ENCODE results near the gene ENKUR. TPM values are rescaled to one million over a fixed set of nuclear protein-coding genes. Genes with fewer than 3 reads are reported as not detected.

The ENKUR gene
- total and polyA plus RNA-seq, 2 experiments from 2014 or later = 0.11 TPM; not detected in 1

DNA sequence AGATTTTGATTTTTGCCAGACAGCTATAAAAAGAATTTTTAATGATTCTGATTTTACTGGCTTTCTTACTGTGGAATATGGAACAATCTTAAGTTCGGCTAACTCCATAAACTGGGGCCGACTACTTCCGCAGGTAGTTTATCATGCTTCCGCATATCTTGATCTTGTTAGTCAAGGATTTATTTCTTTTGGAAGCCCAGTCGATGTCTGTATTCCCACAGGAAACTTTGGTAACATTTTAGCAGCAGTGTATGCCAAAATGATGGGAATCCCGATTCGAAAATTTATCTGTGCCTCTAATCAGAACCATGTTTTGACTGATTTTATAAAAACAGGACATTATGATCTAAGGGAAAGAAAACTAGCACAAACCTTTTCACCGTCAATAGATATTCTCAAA is 8.6 kb upstream of the ENKUR start:
- Histone ChIP-seq H3F3A (ENCODE audit: insufficient read depth) (peaks cover 11% of the 10 kb centered on the region; the same call in 1 of the 2 replicates), H3K79me2 (ENCODE audit: insufficient read depth) (no peaks in the 10 kb centered on the region), H3K9me2 (ENCODE audit: insufficient read depth) (peaks cover 4% of the 10 kb centered on the region; the same call in 1 of the 2 replicates), H3K27ac (no peak overlapping the region), H2AFZ (peak overlapping the region; percentile 49), H3K9ac (no peak overlapping the region), H3K4me1 (ENCODE audit: insufficient read depth) (peaks cover 18% of the 10 kb centered on the region), H3K4me3 (0 out of 2 replicates have a peak overlapping the region, but pooled peaks have one; percentile 8), H3K9me3 (ENCODE audit: low read depth) (no peaks in the 10 kb centered on the region), H3K27me3 (replicated peaks; ENCODE audit: insufficient read depth) (no peaks in the 10 kb centered on the region), H3K4me2 (ENCODE audit: unreplicated experiment) (peak overlapping the region; percentile 26), H4K20me1 (ENCODE audit: insufficient read depth) (no peaks in the 10 kb centered on the region), H3K36me3 (ENCODE audit: low read depth) (no peaks in the 10 kb centered on the region)
- TF ChIP-seq EZH2 (IDR thresholded peaks at IDR 0.05; ENCODE audit: insufficient read depth, poor library complexity, severe bottlenecking) (no peak), EZH2phosphoT487 (IDR thresholded peaks at IDR 0.05; ENCODE audit: insufficient read depth, low read depth) (no peak)
- DNase-seq = peak; percentile 4
- in situ Hi-C loops (cut with MboI) = no loop called here
- 24 to 27% methylated on average over 8 of the region's 8 CpGs for WGBS, 2 experiments (ENCODE audit: low coverage in 1 of 2, low lambda C conversion rate in 2 of 2, missing lambda C conversion rate in 2 of 2)

DNA sequence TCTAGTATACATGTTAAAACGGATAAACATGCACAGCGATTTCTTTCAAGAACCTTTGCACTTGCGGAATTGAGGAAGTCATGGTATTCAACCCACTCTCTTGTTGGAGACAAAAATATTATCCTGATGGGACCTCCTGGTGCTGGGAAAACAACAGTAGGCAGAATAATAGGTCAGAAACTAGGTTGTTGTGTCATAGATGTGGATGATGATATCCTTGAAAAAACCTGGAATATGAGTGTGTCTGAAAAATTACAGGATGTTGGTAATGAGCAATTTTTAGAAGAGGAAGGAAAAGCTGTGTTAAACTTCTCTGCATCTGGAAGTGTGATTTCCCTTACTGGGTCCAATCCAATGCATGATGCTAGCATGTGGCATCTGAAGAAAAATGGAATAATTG is 7.3 kb upstream of the ENKUR start:
- DNase-seq = no peak
- H3K9me2 ChIP-seq (ENCODE audit: insufficient read depth) = peaks cover 4% of the 10 kb centered on the region; the same call in 1 of the 2 replicates
- no peaks in the 10 kb centered on the region for H3K36me3 ChIP-seq (ENCODE audit: low read depth)
- H3K27me3 ChIP-seq (replicated peaks; ENCODE audit: insufficient read depth) = no peaks in the 10 kb centered on the region
- in situ Hi-C loops (cut with MboI) = no loop called here
- no peak for TF ChIP-seq EZH2phosphoT487 (IDR thresholded peaks at IDR 0.05; ENCODE audit: insufficient read depth, low read depth)
- TF ChIP-seq EZH2 (IDR thresholded peaks at IDR 0.05; ENCODE audit: insufficient read depth, poor library complexity, severe bottlenecking) = no peak
- H3K79me2 ChIP-seq (ENCODE audit: insufficient read depth) = 0 out of 2 replicates have a peak, but pooled peaks cover 1% of the 10 kb centered on the region
- 87 to 89% methylated on average over 3 of the region's 3 CpGs for WGBS, 2 experiments (ENCODE audit: low coverage in 1 of 2, low lambda C conversion rate in 2 of 2, missing lambda C conversion rate in 2 of 2)
- no peak overlapping the region for H3K4me2 ChIP-seq (ENCODE audit: unreplicated experiment)
- no peak overlapping the region for H2AFZ ChIP-seq
- H3K27ac ChIP-seq = no peak overlapping the region
- H3K4me1 ChIP-seq (ENCODE audit: insufficient read depth) = peaks cover 7% of the 10 kb centered on the region; the same call in 1 of the 2 replicates
- no peak overlapping the region for H3K9ac ChIP-seq
- H3K4me3 ChIP-seq = no peak overlapping the region
- no peaks in the 10 kb centered on the region for H3F3A ChIP-seq (ENCODE audit: insufficient read depth)
- no peaks in the 10 kb centered on the region for H4K20me1 ChIP-seq (ENCODE audit: insufficient read depth)
- no peaks in the 10 kb centered on the region for H3K9me3 ChIP-seq (ENCODE audit: low read depth)

DNA sequence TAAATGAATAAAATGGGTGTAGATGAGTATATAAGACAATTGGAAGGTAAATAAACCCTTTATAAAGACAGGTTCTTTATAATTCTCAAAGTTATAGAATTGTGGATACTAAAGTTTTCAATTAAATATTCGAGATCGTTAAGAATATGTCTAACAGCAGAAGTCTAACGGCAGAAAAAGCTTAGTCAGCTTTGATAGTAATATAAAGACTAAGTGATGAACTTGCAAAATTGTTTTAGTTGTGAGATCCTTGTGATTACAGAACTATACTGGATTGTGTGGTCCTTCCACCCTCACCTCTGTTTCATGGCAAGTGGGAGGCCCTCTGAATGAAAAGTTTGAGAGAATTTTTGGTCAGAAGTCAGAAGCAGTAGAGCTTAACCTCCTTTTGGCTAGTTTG is 2.7 kb upstream of the ENKUR start:
- 0 out of 2 replicates have a peak, but pooled peaks cover 6% of the 10 kb centered on the region for H3K79me2 ChIP-seq (ENCODE audit: insufficient read depth)
- H3K27ac ChIP-seq = no peak overlapping the region
- TF ChIP-seq EZH2 (IDR thresholded peaks at IDR 0.05; ENCODE audit: insufficient read depth, poor library complexity, severe bottlenecking) (no peak), EZH2phosphoT487 (IDR thresholded peaks at IDR 0.05; ENCODE audit: insufficient read depth, low read depth) (no peak)
- H3K9ac ChIP-seq = no peak overlapping the region
- peaks cover 4% of the 10 kb centered on the region; the same call in 1 of the 2 replicates for H3K9me2 ChIP-seq (ENCODE audit: insufficient read depth)
- peaks cover 16% of the 10 kb centered on the region for H3F3A ChIP-seq (ENCODE audit: insufficient read depth)
- DNase-seq = no peak
- H3K27me3 ChIP-seq (replicated peaks; ENCODE audit: insufficient read depth) = no peaks in the 10 kb centered on the region
- in situ Hi-C loops (cut with MboI) = no loop called here
- H2AFZ ChIP-seq = no peak overlapping the region
- 99 to 100% methylated on average over 3 of the region's 3 CpGs for WGBS, 2 experiments (ENCODE audit: low coverage in 1 of 2, low lambda C conversion rate in 2 of 2, missing lambda C conversion rate in 2 of 2)
- H3K4me2 ChIP-seq (ENCODE audit: unreplicated experiment) = no peak overlapping the region
- H3K9me3 ChIP-seq (ENCODE audit: low read depth) = no peaks in the 10 kb centered on the region
- H3K36me3 ChIP-seq (ENCODE audit: low read depth) = no peaks in the 10 kb centered on the region
- no peak overlapping the region for H3K4me3 ChIP-seq
- H4K20me1 ChIP-seq (ENCODE audit: insufficient read depth) = no peaks in the 10 kb centered on the region
- peaks cover 11% of the 10 kb centered on the region for H3K4me1 ChIP-seq (ENCODE audit: insufficient read depth)

DNA sequence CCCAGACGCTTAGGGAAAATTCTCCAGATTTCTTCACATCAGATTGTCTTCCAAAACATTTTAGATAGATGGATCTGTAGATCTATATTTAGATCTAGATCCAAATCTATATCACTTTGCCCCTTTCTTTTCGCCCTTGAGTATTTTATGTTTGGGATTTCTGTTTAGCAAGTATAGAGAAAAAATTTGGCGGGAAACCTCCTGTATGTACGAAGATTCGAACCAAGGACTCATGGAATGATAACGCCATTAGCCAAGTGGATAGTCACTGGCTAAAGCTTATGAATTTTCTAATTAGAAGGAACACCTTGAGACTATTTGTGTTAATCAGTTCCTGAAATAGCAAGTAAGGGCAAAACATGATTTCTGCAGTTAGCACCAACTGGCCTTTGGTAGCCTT is 1.7 kb upstream of the ENKUR start:
- peak overlapping the region; percentile 89 for H3K9ac ChIP-seq
- H3K9me2 ChIP-seq (ENCODE audit: insufficient read depth) = no peaks in the 10 kb centered on the region

More for the DNA sequence above, 1.7 kb upstream of the ENKUR start:
- 0 out of 2 replicates have a peak, but pooled peaks cover 6% of the 10 kb centered on the region for H3K79me2 ChIP-seq (ENCODE audit: insufficient read depth)
- peaks cover 11% of the 10 kb centered on the region for H3K4me1 ChIP-seq (ENCODE audit: insufficient read depth)
- WGBS, 2 experiments (ENCODE audit: low coverage in 1 of 2, low lambda C conversion rate in 2 of 2, missing lambda C conversion rate in 2 of 2) = 88 to 94% methylated on average over 6 of the region's 6 CpGs
- H3F3A ChIP-seq (ENCODE audit: insufficient read depth) = peaks cover 16% of the 10 kb centered on the region
- TF ChIP-seq EZH2 (IDR thresholded peaks at IDR 0.05; ENCODE audit: insufficient read depth, poor library complexity, severe bottlenecking) (no peak), EZH2phosphoT487 (IDR thresholded peaks at IDR 0.05; ENCODE audit: insufficient read depth, low read depth) (no peak)
- DNase-seq = no peak
- H2AFZ ChIP-seq = peak overlapping the region; percentile 91
- H4K20me1 ChIP-seq (ENCODE audit: insufficient read depth) = no peaks in the 10 kb centered on the region
- in situ Hi-C loops (cut with MboI) = no loop called here
- peak overlapping the region; percentile 81 for H3K4me3 ChIP-seq
- H3K27me3 ChIP-seq (replicated peaks; ENCODE audit: insufficient read depth) = no peaks in the 10 kb centered on the region
- no peaks in the 10 kb centered on the region for H3K36me3 ChIP-seq (ENCODE audit: low read depth)
- peak overlapping the region; percentile 94 for H3K27ac ChIP-seq
- peak overlapping the region; percentile 88 for H3K4me2 ChIP-seq (ENCODE audit: unreplicated experiment)
- no peaks in the 10 kb centered on the region for H3K9me3 ChIP-seq (ENCODE audit: low read depth)
